Measurements from ENCODE around the gene MTHFD1.

GRCh38 chr14:64461221-64461620, 73.1 kb downstream of the MTHFD1 start:
- TF ChIP-seq CTCF (IDR thresholded peaks at IDR 0.05) (no peak), POLR2A (IDR thresholded peaks at IDR 0.05; ENCODE audit: low read depth) (no peak), POLR2AphosphoS5 (IDR thresholded peaks at IDR 0.05) (no peak)
